ENCODE results near the gene SPATA33. TPM values are rescaled to one million over a fixed set of nuclear protein-coding genes. Genes with fewer than 3 reads are reported as not detected.

The SPATA33 gene
- total and polyA plus RNA-seq, 10 of the 15 experiments (the other 5 are each of a cell fraction or from before 2014, with no cell fraction given), result 1.1 to 15.8 (median 7.6) TPM

GRCh38 chr16:89701425-89702406 is 44.1 kb downstream of the SPATA33 start, which contains the start of gene SPATA2L (continued):
- no peak for TF ChIP-seq ZBTB40 (IDR thresholded peaks at IDR 0.05; ENCODE audit: borderline replicate concordance)
- no peak; the same call in 1 of the 2 replicates for TF ChIP-seq RB1 (IDR thresholded peaks at IDR 0.05; ENCODE audit: borderline replicate concordance)
- TF ChIP-seq CBX5 (IDR thresholded peaks at IDR 0.05; ENCODE audit: low read depth), result no peak
- peak; percentile 67; the same call in 1 of the 2 replicates for TF ChIP-seq BACH1 (IDR thresholded peaks at IDR 0.05; ENCODE audit: borderline replicate concordance)
- peak; percentile 23; the same call in 1 of the 2 replicates for TF ChIP-seq RAD21 (IDR thresholded peaks at IDR 0.05; ENCODE audit: insufficient read depth, low read depth, low read length)
- no peak for TF ChIP-seq POU2F2 (IDR thresholded peaks at IDR 0.05; ENCODE audit: borderline replicate concordance, low read depth, low read length)
- TF ChIP-seq TARDBP (IDR thresholded peaks at IDR 0.05; ENCODE audit: borderline replicate concordance), result no peak
- TF ChIP-seq ZBTB11 (CRISPR knock-in tag; IDR thresholded peaks at IDR 0.05), result no peak
- TF ChIP-seq HDGF (IDR thresholded peaks at IDR 0.05), result peak; percentile 74; the same call in 1 of the 2 replicates
- TF ChIP-seq CHD2 (IDR thresholded peaks at IDR 0.05; ENCODE audit: borderline replicate concordance, low read depth, low read length), result no peak
- TF ChIP-seq ZNF384 (IDR thresholded peaks at IDR 0.05; ENCODE audit: borderline replicate concordance, low read depth, low read length), result no peak
- peak; percentile 33; the same call in 1 of the 2 replicates for TF ChIP-seq NR2F1 (conservative IDR thresholded peaks at IDR 0.05)
- peak; percentile 3 to 71; a peak in 2 of 4 replicates for TF ChIP-seq BHLHE40 (IDR thresholded peaks at IDR 0.05; ENCODE audit: borderline replicate concordance in 1 of 2, low read depth in 2 of 2, low read length in 1 of 2)
- no peak for TF ChIP-seq KAT2A (conservative IDR thresholded peaks at IDR 0.05; ENCODE audit: control insufficient read depth, low read depth, low read length)
- TF ChIP-seq MAX (IDR thresholded peaks at IDR 0.05; ENCODE audit: low read depth, low read length), result peak; percentile 72
- no peak; the same call in none of the 2 replicates for TF ChIP-seq HCFC1 (IDR thresholded peaks at IDR 0.05; ENCODE audit: low read length)
- TF ChIP-seq WRNIP1 (IDR thresholded peaks at IDR 0.05; ENCODE audit: borderline replicate concordance, low read depth, low read length), result no peak
- TF ChIP-seq NBN (IDR thresholded peaks at IDR 0.05), result no peak
- no peak for TF ChIP-seq POLR2AphosphoS2 (IDR thresholded peaks at IDR 0.05; ENCODE audit: low read depth, low read length)
- TF ChIP-seq ZBED1 (IDR thresholded peaks at IDR 0.05; ENCODE audit: borderline replicate concordance), result no peak
- no peak for TF ChIP-seq MYC (IDR thresholded peaks at IDR 0.05; ENCODE audit: insufficient read depth, insufficient read length, insufficient replicate concordance, low read length, severe bottlenecking)
- no peak for TF ChIP-seq ZNF274 (IDR thresholded peaks at IDR 0.05; ENCODE audit: insufficient read depth, insufficient read length)
- no peak for TF ChIP-seq ZNF622 (IDR thresholded peaks at IDR 0.05)

All from GM12878 (cell line).